ENCODE results near the gene FEZ2.

The FEZ2 gene

GRCh38 chr2:36594849-36595248 is 3.1 kb downstream of the FEZ2 start:
- TF ChIP-seq, protein P1, sequence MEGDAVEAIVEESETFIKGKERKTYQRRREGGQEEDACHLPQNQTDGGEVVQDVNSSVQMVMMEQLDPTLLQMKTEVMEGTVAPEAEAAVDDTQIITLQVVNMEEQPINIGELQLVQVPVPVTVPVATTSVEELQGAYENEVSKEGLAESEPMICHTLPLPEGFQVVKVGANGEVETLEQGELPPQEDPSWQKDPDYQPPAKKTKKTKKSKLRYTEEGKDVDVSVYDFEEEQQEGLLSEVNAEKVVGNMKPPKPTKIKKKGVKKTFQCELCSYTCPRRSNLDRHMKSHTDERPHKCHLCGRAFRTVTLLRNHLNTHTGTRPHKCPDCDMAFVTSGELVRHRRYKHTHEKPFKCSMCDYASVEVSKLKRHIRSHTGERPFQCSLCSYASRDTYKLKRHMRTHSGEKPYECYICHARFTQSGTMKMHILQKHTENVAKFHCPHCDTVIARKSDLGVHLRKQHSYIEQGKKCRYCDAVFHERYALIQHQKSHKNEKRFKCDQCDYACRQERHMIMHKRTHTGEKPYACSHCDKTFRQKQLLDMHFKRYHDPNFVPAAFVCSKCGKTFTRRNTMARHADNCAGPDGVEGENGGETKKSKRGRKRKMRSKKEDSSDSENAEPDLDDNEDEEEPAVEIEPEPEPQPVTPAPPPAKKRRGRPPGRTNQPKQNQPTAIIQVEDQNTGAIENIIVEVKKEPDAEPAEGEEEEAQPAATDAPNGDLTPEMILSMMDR (IDR thresholded peaks at IDR 0.05; ENCODE audit: low read depth, low read length, missing control alignments): no peak
- no peak overlapping the region for H3K4me3 ChIP-seq (ENCODE audit: low read depth, low read length)
- DNase-seq (ENCODE audit: low read depth): no peak
- in situ Hi-C loops (cut with HindIII; ENCODE audit: low sequenced_read_pairs): no loop called here

DNA sequence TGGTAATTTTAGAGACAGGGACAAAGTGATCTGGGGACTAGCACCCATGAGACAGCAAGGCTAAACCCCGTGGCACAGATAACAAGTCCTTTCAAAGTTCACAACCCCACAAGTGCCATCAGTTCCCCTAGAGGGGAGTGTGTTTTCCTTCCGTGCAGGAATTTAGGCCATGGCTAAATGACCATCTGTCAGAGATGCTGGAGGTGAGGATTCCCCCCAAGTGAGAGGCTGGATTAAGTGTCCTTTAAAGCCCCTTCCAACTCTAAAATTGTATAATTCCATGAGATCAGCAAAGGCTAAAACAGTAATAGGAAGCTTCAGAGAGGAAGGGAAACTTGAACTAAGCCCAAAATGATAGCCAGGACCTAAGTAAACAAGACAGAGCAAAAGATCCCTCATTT is 8.7 kb downstream of the FEZ2 start:
- TF ChIP-seq, protein P1 (IDR thresholded peaks at IDR 0.05; ENCODE audit: low read depth, low read length, missing control alignments): no peak
- in situ Hi-C loops (cut with HindIII; ENCODE audit: low sequenced_read_pairs): no loop called here
- no peak overlapping the region for H3K4me3 ChIP-seq (ENCODE audit: low read depth, low read length)
- no peak for DNase-seq (ENCODE audit: low read depth)

- in situ Hi-C loops (cut with HindIII; ENCODE audit: low sequenced_read_pairs): no loop called here
- no peak overlapping the region for H3K4me3 ChIP-seq (ENCODE audit: low read depth, low read length)
- TF ChIP-seq, protein P1 (IDR thresholded peaks at IDR 0.05; ENCODE audit: low read depth, low read length, missing control alignments): no peak
- DNase-seq (ENCODE audit: low read depth): no peak
Measured at GRCh38 chr2:36587556-36587955, 10.4 kb downstream of the FEZ2 start.

GRCh38 chr2:36587101-36587500 is 10.9 kb downstream of the FEZ2 start:
- no peak for DNase-seq (ENCODE audit: low read depth)
- no peak overlapping the region for H3K4me3 ChIP-seq (ENCODE audit: low read depth, low read length)
- TF ChIP-seq, protein P1 (IDR thresholded peaks at IDR 0.05; ENCODE audit: low read depth, low read length, missing control alignments): no peak
- in situ Hi-C loops (cut with HindIII; ENCODE audit: low sequenced_read_pairs): no loop called here

- in situ Hi-C loops (cut with HindIII; ENCODE audit: low sequenced_read_pairs): no loop called here
- no peak overlapping the region for H3K4me3 ChIP-seq (ENCODE audit: low read depth, low read length)
- TF ChIP-seq, protein P1 (IDR thresholded peaks at IDR 0.05; ENCODE audit: low read depth, low read length, missing control alignments): no peak
- no peak for DNase-seq (ENCODE audit: low read depth)
Measured at GRCh38 chr2:36586672-36587071, 11.3 kb downstream of the FEZ2 start.

GRCh38 chr2:36584148-36584794 is 13.7 kb downstream of the FEZ2 start:
- no peak overlapping the region for H3K4me3 ChIP-seq (ENCODE audit: low read depth, low read length)
- TF ChIP-seq, protein P1 (IDR thresholded peaks at IDR 0.05; ENCODE audit: low read depth, low read length, missing control alignments): no peak
- in situ Hi-C loops (cut with HindIII; ENCODE audit: low sequenced_read_pairs): no loop called here
- DNase-seq (ENCODE audit: low read depth): no peak

All from astrocyte of the cerebellum (primary cell).